ENCODE measurements around the gene AGBL5. TPM values are rescaled to one million over a fixed set of nuclear protein-coding genes. Genes with fewer than 3 reads are reported as not detected.

Gene AGBL5
- total RNA-seq, 1 experiment from 2014 or later, result 40.0 TPM

GRCh38 chr2:27041752-27042151, 9.7 kb upstream of the AGBL5 start:
- intact Hi-C loops (cut with micrococcal nuclease), result no loop called here
- Histone ChIP-seq H3K4me2 (ENCODE audit: low read length) (no peak overlapping the region), H3K27me3 (ENCODE audit: insufficient read depth, low read length) (no peaks in the 10 kb centered on the region), H3K36me3 (ENCODE audit: control insufficient read depth in 1 of 2, insufficient read depth in 2 of 2, low read length in 2 of 2) (peaks cover 24 to 32% of the 10 kb centered on the region in 2 experiments; a peak in 3 of 4 replicates), H3K4me3 (replicated peaks in 1 of 2; ENCODE audit: low read depth in 1 of 2, low read length in 2 of 2) (no peak overlapping the region), H3K79me2 (ENCODE audit: insufficient read depth, low read length) (no peaks in the 10 kb centered on the region), H3K9ac (ENCODE audit: low read length) (no peak overlapping the region), H2AFZ (ENCODE audit: low read depth, low read length, poor library complexity, severe bottlenecking) (no peak overlapping the region), H4K20me1 (ENCODE audit: insufficient read depth) (peaks cover 5% of the 10 kb centered on the region; the same call in 1 of the 2 replicates), H3K27ac (ENCODE audit: low read depth, low read length) (no peak overlapping the region), H3K9me3 (ENCODE audit: control insufficient read depth in 1 of 2, insufficient read depth in 1 of 2, low read depth in 1 of 2, low read length in 2 of 2) (no peaks in the 10 kb centered on the region), H3K9me2 (ENCODE audit: insufficient read depth) (no peaks in the 10 kb centered on the region), H3K4me1 (ENCODE audit: control insufficient read depth in 1 of 2, insufficient read depth in 2 of 2, low read length in 2 of 2) (no peaks in the 10 kb centered on the region)
- ChIA-PET CTCF (no interaction called here), RAD21 (ENCODE audit: low non-redundant PET in 1 of 2, low total read pairs in 2 of 2, uncharacterized antibody in 2 of 2, unreplicated experiment in 2 of 2) (no interaction called here), POLR2A (no interaction called here)
- DNase-seq (ENCODE audit: low read depth, low spot score) (no peak), ATAC-seq (no peak)
- no peak for TF ChIP-seq JUND (IDR thresholded peaks at IDR 0.05)
- no peak for TF ChIP-seq ATF3 (IDR thresholded peaks at IDR 0.05)
- TF ChIP-seq TCF7L2 (IDR thresholded peaks at IDR 0.05; ENCODE audit: borderline replicate concordance, extremely low read depth, insufficient read depth, insufficient read length), result no peak
- TF ChIP-seq EZH2phosphoT487 (IDR thresholded peaks at IDR 0.05; ENCODE audit: borderline replicate concordance), result no peak
- no TSS peak for BruUV-seq (replicated peaks)

GRCh38 chr2:27042159-27042661, 9.3 kb upstream of the AGBL5 start:
- Histone ChIP-seq H3K27me3 (ENCODE audit: insufficient read depth, low read length) (no peaks in the 10 kb centered on the region), H3K9ac (ENCODE audit: low read length) (no peak overlapping the region), H2AFZ (ENCODE audit: low read depth, low read length, poor library complexity, severe bottlenecking) (no peak overlapping the region), H3K4me3 (replicated peaks in 1 of 2; ENCODE audit: low read depth in 1 of 2, low read length in 2 of 2) (no peak overlapping the region), H3K9me2 (ENCODE audit: insufficient read depth) (no peaks in the 10 kb centered on the region), H3K27ac (ENCODE audit: low read depth, low read length) (no peak overlapping the region), H3K9me3 (ENCODE audit: control insufficient read depth in 1 of 2, insufficient read depth in 1 of 2, low read depth in 1 of 2, low read length in 2 of 2) (no peaks in the 10 kb centered on the region), H4K20me1 (ENCODE audit: insufficient read depth) (peaks cover 5% of the 10 kb centered on the region; the same call in 1 of the 2 replicates), H3K4me1 (ENCODE audit: control insufficient read depth in 1 of 2, insufficient read depth in 2 of 2, low read length in 2 of 2) (no peaks in the 10 kb centered on the region), H3K79me2 (ENCODE audit: insufficient read depth, low read length) (no peaks in the 10 kb centered on the region), H3K4me2 (ENCODE audit: low read length) (no peak overlapping the region), H3K36me3 (ENCODE audit: control insufficient read depth in 1 of 2, insufficient read depth in 2 of 2, low read length in 2 of 2) (peaks cover 20 to 28% of the 10 kb centered on the region in 2 experiments; a peak in 3 of 4 replicates)
- ATAC-seq, result no peak
- RAD21 ChIA-PET (ENCODE audit: low non-redundant PET in 1 of 2, low total read pairs in 2 of 2, uncharacterized antibody in 2 of 2, unreplicated experiment in 2 of 2), result no interaction called here
- CTCF ChIA-PET, result no interaction called here
- intact Hi-C loops (cut with micrococcal nuclease), result no loop called here
- POLR2A ChIA-PET, result no interaction called here
- TF ChIP-seq POLR2AphosphoS5 (IDR thresholded peaks at IDR 0.05; ENCODE audit: low read depth, low read length), result no peak; the same call in 1 of the 2 replicates
- TF ChIP-seq ELF1 (IDR thresholded peaks at IDR 0.05; ENCODE audit: borderline replicate concordance, low read depth), result no peak
- no peak for TF ChIP-seq ATF3 (IDR thresholded peaks at IDR 0.05)
- no peak for TF ChIP-seq MAX (IDR thresholded peaks at IDR 0.05)
- TF ChIP-seq POLR2A (IDR thresholded peaks at IDR 0.05; ENCODE audit: borderline replicate concordance, extremely low read depth, insufficient read depth, insufficient read length), result no peak
- TF ChIP-seq, protein P1, sequence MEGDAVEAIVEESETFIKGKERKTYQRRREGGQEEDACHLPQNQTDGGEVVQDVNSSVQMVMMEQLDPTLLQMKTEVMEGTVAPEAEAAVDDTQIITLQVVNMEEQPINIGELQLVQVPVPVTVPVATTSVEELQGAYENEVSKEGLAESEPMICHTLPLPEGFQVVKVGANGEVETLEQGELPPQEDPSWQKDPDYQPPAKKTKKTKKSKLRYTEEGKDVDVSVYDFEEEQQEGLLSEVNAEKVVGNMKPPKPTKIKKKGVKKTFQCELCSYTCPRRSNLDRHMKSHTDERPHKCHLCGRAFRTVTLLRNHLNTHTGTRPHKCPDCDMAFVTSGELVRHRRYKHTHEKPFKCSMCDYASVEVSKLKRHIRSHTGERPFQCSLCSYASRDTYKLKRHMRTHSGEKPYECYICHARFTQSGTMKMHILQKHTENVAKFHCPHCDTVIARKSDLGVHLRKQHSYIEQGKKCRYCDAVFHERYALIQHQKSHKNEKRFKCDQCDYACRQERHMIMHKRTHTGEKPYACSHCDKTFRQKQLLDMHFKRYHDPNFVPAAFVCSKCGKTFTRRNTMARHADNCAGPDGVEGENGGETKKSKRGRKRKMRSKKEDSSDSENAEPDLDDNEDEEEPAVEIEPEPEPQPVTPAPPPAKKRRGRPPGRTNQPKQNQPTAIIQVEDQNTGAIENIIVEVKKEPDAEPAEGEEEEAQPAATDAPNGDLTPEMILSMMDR (IDR thresholded peaks at IDR 0.05 in 2 of 3, conservative IDR thresholded peaks at IDR 0.05 in 1 of 3; ENCODE audit: borderline replicate concordance in 1 of 3, insufficient read depth in 1 of 3, low read depth in 2 of 3, low read length in 2 of 3), result no peak
- no peak for TF ChIP-seq TCF7L2 (IDR thresholded peaks at IDR 0.05; ENCODE audit: borderline replicate concordance, extremely low read depth, insufficient read depth, insufficient read length)
- no peak for TF ChIP-seq YY1 (IDR thresholded peaks at IDR 0.05; ENCODE audit: extremely low read depth, insufficient replicate concordance, low read depth, low read length)
- no peak for TF ChIP-seq ZFX (IDR thresholded peaks at IDR 0.05)
- TF ChIP-seq EZH2phosphoT487 (IDR thresholded peaks at IDR 0.05; ENCODE audit: borderline replicate concordance), result no peak
- TF ChIP-seq SRF (IDR thresholded peaks at IDR 0.05; ENCODE audit: low read depth), result no peak
- no peak for TF ChIP-seq SIN3A (IDR thresholded peaks at IDR 0.05; ENCODE audit: low read depth)
- TF ChIP-seq CEBPB (IDR thresholded peaks at IDR 0.05; ENCODE audit: low read depth), result no peak
- DNase-seq (ENCODE audit: low read depth, low spot score), result no peak
- BruUV-seq (replicated peaks), result TSS peak; percentile 4

Measured in HCT116 (cell line).